ENCODE measurements around the gene MYBPHL.

The MYBPHL gene

GRCh38 chr1:109252893-109253802 lies 53.7 kb downstream of the MYBPHL start:
- TF ChIP-seq CTCF (IDR thresholded peaks at IDR 0.05; ENCODE audit: insufficient read depth, low read length, poor library complexity, severe bottlenecking), result no peak
- Histone ChIP-seq H3K36me3 (ENCODE audit: control insufficient read depth, insufficient read depth, low read length) (no peaks in the 10 kb centered on the region), H3K27me3 (replicated peaks; ENCODE audit: control insufficient read depth, insufficient read depth, low read length) (no peaks in the 10 kb centered on the region; the same call in 1 of the 2 replicates), H3K4me3 (replicated peaks; ENCODE audit: low read depth, low read length) (no peak overlapping the region)
- DNase-seq (ENCODE audit: extremely low read depth, insufficient read length), result no peak

GRCh38 chr1:109252167-109252892 lies 54.5 kb downstream of the MYBPHL start:
- no peak for TF ChIP-seq CTCF (IDR thresholded peaks at IDR 0.05; ENCODE audit: insufficient read depth, low read length, poor library complexity, severe bottlenecking)
- H3K36me3 ChIP-seq (ENCODE audit: control insufficient read depth, insufficient read depth, low read length), result no peaks in the 10 kb centered on the region
- DNase-seq (ENCODE audit: extremely low read depth, insufficient read length), result no peak
- H3K27me3 ChIP-seq (replicated peaks; ENCODE audit: control insufficient read depth, insufficient read depth, low read length), result no peaks in the 10 kb centered on the region; the same call in 1 of the 2 replicates
- no peak overlapping the region for H3K4me3 ChIP-seq (replicated peaks; ENCODE audit: low read depth, low read length)

- TF ChIP-seq CTCF (IDR thresholded peaks at IDR 0.05; ENCODE audit: insufficient read depth, low read length, poor library complexity, severe bottlenecking), result no peak
- H3K4me3 ChIP-seq (replicated peaks; ENCODE audit: low read depth, low read length), result no peak overlapping the region
- no peak for DNase-seq (ENCODE audit: extremely low read depth, insufficient read length)
- no peaks in the 10 kb centered on the region for H3K36me3 ChIP-seq (ENCODE audit: control insufficient read depth, insufficient read depth, low read length)
- H3K27me3 ChIP-seq (replicated peaks; ENCODE audit: control insufficient read depth, insufficient read depth, low read length), result no peaks in the 10 kb centered on the region; the same call in 1 of the 2 replicates
Measured at GRCh38 chr1:109251277-109252166, 55.3 kb downstream of the MYBPHL start.

GRCh38 chr1:109250454-109251276 lies 56.1 kb downstream of the MYBPHL start:
- no peak for DNase-seq (ENCODE audit: extremely low read depth, insufficient read length)
- no peaks in the 10 kb centered on the region for H3K36me3 ChIP-seq (ENCODE audit: control insufficient read depth, insufficient read depth, low read length)
- no peak overlapping the region for H3K4me3 ChIP-seq (replicated peaks; ENCODE audit: low read depth, low read length)
- no peak for TF ChIP-seq CTCF (IDR thresholded peaks at IDR 0.05; ENCODE audit: insufficient read depth, low read length, poor library complexity, severe bottlenecking)
- H3K27me3 ChIP-seq (replicated peaks; ENCODE audit: control insufficient read depth, insufficient read depth, low read length), result no peaks in the 10 kb centered on the region; the same call in 1 of the 2 replicates
